ENCODE data around the gene PRDM10. TPM values are rescaled to one million over a fixed set of nuclear protein-coding genes. Genes with fewer than 3 reads are reported as not detected.
A peak's percentile ranks its signal among the peaks of the same experiment; 100 is the strongest.
"Not testable (repeated sequence)": the region's sequence is repeated elsewhere in the genome, so short reads cannot be mapped to it uniquely, and the experiment has no call there.

The PRDM10 gene
- total RNA-seq, 4 donors from 2014 or later = 16.5 to 72.6 (median 26.4) TPM

GRCh38 chr11:129955282-129955681 lies 47.4 kb downstream of the PRDM10 start:
- H3K4me1 ChIP-seq = peaks cover 0 to 1% (median 0%) of the 10 kb centered on the region in 4 donors
- H3K27me3 ChIP-seq = no peaks in the 10 kb centered on the region
- no peak for DNase-seq
- no peaks in the 10 kb centered on the region for H3K9me3 ChIP-seq
- TF ChIP-seq CTCF (IDR thresholded peaks at IDR 0.05) = no peak
- no peak for TF ChIP-seq POLR2A (IDR thresholded peaks at IDR 0.05)
- H3K27ac ChIP-seq = no peak overlapping the region
- no peak overlapping the region for H3K4me3 ChIP-seq
- H3K36me3 ChIP-seq = peaks cover 0 to 30% (median 0%) of the 10 kb centered on the region in 3 donors

- not testable (repeated sequence) for DNase-seq, H3K27ac ChIP-seq, H3K9me3 ChIP-seq, H3K4me1 ChIP-seq, H3K27me3 ChIP-seq, H3K4me3 ChIP-seq
- peaks cover 0 to 29% (median 0%) of the 10 kb centered on the region in 3 donors for H3K36me3 ChIP-seq
Measured at GRCh38 chr11:129954703-129955102, 47.9 kb downstream of the PRDM10 start.

GRCh38 chr11:129951866-129952262 lies 50.8 kb downstream of the PRDM10 start:
- no peak for DNase-seq
- no peaks in the 10 kb centered on the region for H3K9me3 ChIP-seq
- peaks cover 0 to 14% (median 0%) of the 10 kb centered on the region in 3 donors for H3K36me3 ChIP-seq
- H3K27ac ChIP-seq = no peak overlapping the region
- H3K4me3 ChIP-seq = no peak overlapping the region
- no peaks in the 10 kb centered on the region for H3K27me3 ChIP-seq
- no peaks in the 10 kb centered on the region for H3K4me1 ChIP-seq
- TF ChIP-seq POLR2A (IDR thresholded peaks at IDR 0.05) (no peak), CTCF (IDR thresholded peaks at IDR 0.05) (no peak)

- Histone ChIP-seq H3K36me3 (peaks cover 0 to 12% (median 0%) of the 10 kb centered on the region in 3 donors), H3K27ac (no peak overlapping the region), H3K27me3 (no peaks in the 10 kb centered on the region), H3K4me3 (no peak overlapping the region), H3K4me1 (no peaks in the 10 kb centered on the region), H3K9me3 (no peaks in the 10 kb centered on the region)
- TF ChIP-seq POLR2A (IDR thresholded peaks at IDR 0.05) (no peak), CTCF (IDR thresholded peaks at IDR 0.05) (no peak)
- no peak for DNase-seq
Measured at GRCh38 chr11:129951201-129951865, 51.3 kb downstream of the PRDM10 start.

GRCh38 chr11:129950101-129951091 lies 52.2 kb downstream of the PRDM10 start:
- TF ChIP-seq CTCF (IDR thresholded peaks at IDR 0.05) = no peak
- Histone ChIP-seq H3K4me3 (no peak overlapping the region), H3K36me3 (peaks cover 0 to 14% (median 0%) of the 10 kb centered on the region in 3 donors), H3K9me3 (no peaks in the 10 kb centered on the region), H3K27ac (peak overlapping the region in 2 of 4 donors; percentile 33 to 35), H3K4me1 (no peaks in the 10 kb centered on the region), H3K27me3 (no peaks in the 10 kb centered on the region)
- DNase-seq = no peak
